ENCODE results near the gene KDM8.

The KDM8 gene

DNA sequence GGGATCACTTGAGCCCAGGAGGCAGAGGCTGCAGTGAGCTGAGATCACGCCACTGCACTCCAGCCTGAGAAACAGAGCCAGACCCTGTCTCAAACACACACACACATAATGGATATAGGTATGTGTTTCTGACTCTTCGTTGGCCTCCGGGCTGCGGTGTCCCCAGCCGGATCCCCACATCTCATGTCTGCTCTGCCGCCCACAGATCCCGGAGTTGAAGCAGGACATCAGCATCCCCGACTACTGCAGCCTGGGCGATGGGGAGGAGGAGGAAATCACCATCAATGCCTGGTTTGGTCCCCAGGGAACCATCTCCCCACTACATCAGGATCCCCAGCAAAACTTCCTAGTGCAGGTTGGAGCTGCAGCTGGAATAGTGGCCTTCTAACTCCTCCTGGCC, 15.4 kb downstream of the KDM8 start:
- Histone ChIP-seq H3K4me3 (ENCODE audit: low read length) (no peak overlapping the region), H3K27ac (ENCODE audit: low read length) (no peak overlapping the region), H3K27me3 (ENCODE audit: control insufficient read depth, insufficient read depth, low read length) (no peaks in the 10 kb centered on the region), H3K36me3 (ENCODE audit: control insufficient read depth, low read depth, low read length) (peaks cover 10% of the 10 kb centered on the region), H3K4me1 (ENCODE audit: control insufficient read depth, low read depth, low read length) (no peaks in the 10 kb centered on the region), H3K9me3 (ENCODE audit: control insufficient read depth, low read depth, low read length) (no peaks in the 10 kb centered on the region), H3K9ac (ENCODE audit: low read length) (no peak overlapping the region)

- Histone ChIP-seq H3K36me3 (ENCODE audit: control insufficient read depth, low read depth, low read length) (peaks cover 10% of the 10 kb centered on the region), H3K4me1 (ENCODE audit: control insufficient read depth, low read depth, low read length) (no peaks in the 10 kb centered on the region), H3K4me3 (ENCODE audit: low read length) (no peak overlapping the region), H3K9me3 (ENCODE audit: control insufficient read depth, low read depth, low read length) (no peaks in the 10 kb centered on the region), H3K27me3 (ENCODE audit: control insufficient read depth, insufficient read depth, low read length) (no peaks in the 10 kb centered on the region), H3K9ac (ENCODE audit: low read length) (no peak overlapping the region), H3K27ac (ENCODE audit: low read length) (no peak overlapping the region)
These were observed 15.8 kb downstream of the KDM8 start for GRCh38 chr16:27219161-27219560.

DNA sequence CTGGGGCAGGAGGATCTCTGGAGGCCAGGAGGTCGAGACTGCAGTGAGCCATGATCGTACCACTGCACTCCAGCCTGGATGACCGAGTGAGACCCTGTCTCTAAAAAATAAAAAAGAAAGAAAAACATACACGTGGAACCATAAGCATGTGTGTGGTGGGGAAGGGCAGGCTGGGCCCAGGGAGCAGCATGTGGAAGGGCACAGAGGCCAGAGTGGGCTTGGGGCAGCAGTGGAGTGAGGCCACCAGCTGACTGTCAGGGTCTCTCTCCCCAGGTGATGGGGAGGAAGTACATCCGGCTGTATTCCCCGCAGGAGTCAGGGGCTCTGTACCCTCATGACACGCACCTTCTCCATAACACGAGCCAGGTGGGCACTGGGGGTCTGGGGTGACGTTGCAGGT, 16.8 kb downstream of the KDM8 start:
- H3K27me3 ChIP-seq (ENCODE audit: control insufficient read depth, insufficient read depth, low read length), result no peaks in the 10 kb centered on the region
- H3K9ac ChIP-seq (ENCODE audit: low read length), result no peak overlapping the region
- H3K36me3 ChIP-seq (ENCODE audit: control insufficient read depth, low read depth, low read length), result peaks cover 7% of the 10 kb centered on the region
- no peak overlapping the region for H3K27ac ChIP-seq (ENCODE audit: low read length)
- no peaks in the 10 kb centered on the region for H3K9me3 ChIP-seq (ENCODE audit: control insufficient read depth, low read depth, low read length)
- H3K4me3 ChIP-seq (ENCODE audit: low read length), result no peak overlapping the region
- no peaks in the 10 kb centered on the region for H3K4me1 ChIP-seq (ENCODE audit: control insufficient read depth, low read depth, low read length)

DNA sequence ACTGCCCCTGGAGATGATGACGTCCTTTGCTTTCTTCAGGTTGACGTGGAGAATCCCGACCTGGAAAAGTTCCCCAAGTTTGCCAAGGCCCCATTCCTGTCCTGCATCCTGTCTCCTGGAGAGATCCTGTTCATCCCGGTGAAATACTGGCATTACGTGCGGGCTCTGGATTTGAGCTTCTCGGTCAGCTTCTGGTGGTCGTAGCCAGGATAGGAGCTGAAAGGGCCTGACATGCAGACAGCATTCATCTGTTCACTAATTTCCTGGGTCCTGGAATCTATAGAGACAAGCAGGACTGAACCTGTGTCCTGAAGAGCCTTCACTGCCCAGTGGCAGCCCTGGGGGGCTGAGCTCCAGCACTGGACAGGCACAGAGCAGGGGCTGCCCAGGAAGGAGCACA, 17.2 kb downstream of the KDM8 start:
- H3K9ac ChIP-seq (ENCODE audit: low read length), result no peak overlapping the region
- H3K36me3 ChIP-seq (ENCODE audit: control insufficient read depth, low read depth, low read length), result peaks cover 7% of the 10 kb centered on the region
- no peaks in the 10 kb centered on the region for H3K9me3 ChIP-seq (ENCODE audit: control insufficient read depth, low read depth, low read length)
- H3K27ac ChIP-seq (ENCODE audit: low read length), result no peak overlapping the region
- H3K4me3 ChIP-seq (ENCODE audit: low read length), result no peak overlapping the region
- H3K4me1 ChIP-seq (ENCODE audit: control insufficient read depth, low read depth, low read length), result no peaks in the 10 kb centered on the region
- H3K27me3 ChIP-seq (ENCODE audit: control insufficient read depth, insufficient read depth, low read length), result no peaks in the 10 kb centered on the region

- no peak overlapping the region for H3K27ac ChIP-seq (ENCODE audit: low read length)
- no peaks in the 10 kb centered on the region for H3K9me3 ChIP-seq (ENCODE audit: control insufficient read depth, low read depth, low read length)
- no peak overlapping the region for H3K4me3 ChIP-seq (ENCODE audit: low read length)
- H3K36me3 ChIP-seq (ENCODE audit: control insufficient read depth, low read depth, low read length), result peaks cover 7% of the 10 kb centered on the region
- no peak overlapping the region for H3K9ac ChIP-seq (ENCODE audit: low read length)
- no peaks in the 10 kb centered on the region for H3K27me3 ChIP-seq (ENCODE audit: control insufficient read depth, insufficient read depth, low read length)
- H3K4me1 ChIP-seq (ENCODE audit: control insufficient read depth, low read depth, low read length), result no peaks in the 10 kb centered on the region
These were observed 17.7 kb downstream of the KDM8 start for GRCh38 chr16:27220991-27221390.

- H3K9ac ChIP-seq (ENCODE audit: low read length), result no peak overlapping the region
- no peak overlapping the region for H3K27ac ChIP-seq (ENCODE audit: low read length)
- H3K36me3 ChIP-seq (ENCODE audit: control insufficient read depth, low read depth, low read length), result peaks cover 7% of the 10 kb centered on the region
- no peaks in the 10 kb centered on the region for H3K4me1 ChIP-seq (ENCODE audit: control insufficient read depth, low read depth, low read length)
- H3K9me3 ChIP-seq (ENCODE audit: control insufficient read depth, low read depth, low read length), result no peaks in the 10 kb centered on the region
- H3K4me3 ChIP-seq (ENCODE audit: low read length), result no peak overlapping the region
- H3K27me3 ChIP-seq (ENCODE audit: control insufficient read depth, insufficient read depth, low read length), result no peaks in the 10 kb centered on the region
These were observed 18.4 kb downstream of the KDM8 start for GRCh38 chr16:27221576-27222248.

DNA sequence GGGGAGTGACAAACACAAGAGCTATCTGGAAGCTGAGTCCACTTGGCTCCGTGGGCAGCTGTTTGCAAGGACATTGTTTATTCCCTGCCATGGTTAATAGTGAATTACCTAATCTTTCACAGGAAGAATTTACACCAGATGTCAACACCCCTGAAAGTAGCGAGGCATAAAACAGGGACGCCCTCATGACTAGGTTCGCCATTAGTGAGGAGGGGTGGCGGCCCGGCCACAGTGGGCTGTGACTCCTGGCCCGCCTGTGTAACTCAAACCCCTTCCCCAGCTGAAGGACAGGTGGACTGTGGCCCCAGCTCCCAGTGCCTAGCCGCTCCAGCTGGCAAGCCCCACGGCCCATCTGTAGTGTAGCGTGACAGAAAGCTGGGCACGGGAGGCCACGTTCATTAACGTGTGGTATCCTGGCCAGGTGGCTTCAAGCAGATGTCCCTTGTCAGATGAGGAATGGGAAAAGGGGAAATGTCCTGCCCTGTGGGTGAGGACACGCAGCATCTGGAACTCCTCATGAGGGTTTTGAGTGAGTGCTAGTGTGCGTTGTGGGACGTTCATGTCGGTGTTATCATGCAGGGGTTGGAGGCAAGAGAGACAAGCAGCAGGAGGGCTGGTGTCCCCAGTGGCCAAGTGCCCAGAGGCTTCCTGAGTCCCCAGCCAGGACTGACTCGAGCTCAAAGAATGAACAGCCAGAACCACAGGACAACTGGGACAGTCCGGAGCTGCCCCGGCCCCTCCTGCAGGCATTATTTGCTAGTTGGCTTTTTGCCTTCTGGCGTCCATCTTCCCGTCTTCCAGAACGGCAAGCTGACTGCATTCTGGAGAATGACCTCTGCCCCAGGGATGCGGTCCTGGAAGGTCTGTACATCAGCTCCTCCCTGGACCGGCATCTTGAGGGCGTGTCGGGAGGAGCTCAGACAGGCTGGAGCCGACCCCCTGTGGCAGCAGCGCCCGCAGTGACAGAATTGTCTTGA, 19.2 kb downstream of the KDM8 start:
- H3K36me3 ChIP-seq (ENCODE audit: control insufficient read depth, low read depth, low read length), result peaks cover 7% of the 10 kb centered on the region
- H3K4me1 ChIP-seq (ENCODE audit: control insufficient read depth, low read depth, low read length), result no peaks in the 10 kb centered on the region
- no peaks in the 10 kb centered on the region for H3K9me3 ChIP-seq (ENCODE audit: control insufficient read depth, low read depth, low read length)
- H3K9ac ChIP-seq (ENCODE audit: low read length), result no peak overlapping the region
- no peak overlapping the region for H3K27ac ChIP-seq (ENCODE audit: low read length)
- H3K4me3 ChIP-seq (ENCODE audit: low read length), result no peak overlapping the region
- no peaks in the 10 kb centered on the region for H3K27me3 ChIP-seq (ENCODE audit: control insufficient read depth, insufficient read depth, low read length)

GRCh38 chr16:27223226-27223610, 19.9 kb downstream of the KDM8 start:
- Histone ChIP-seq H3K27me3 (ENCODE audit: control insufficient read depth, insufficient read depth, low read length) (no peaks in the 10 kb centered on the region), H3K27ac (ENCODE audit: low read length) (no peak overlapping the region), H3K36me3 (ENCODE audit: control insufficient read depth, low read depth, low read length) (peaks cover 7% of the 10 kb centered on the region), H3K4me3 (ENCODE audit: low read length) (no peak overlapping the region), H3K9ac (ENCODE audit: low read length) (no peak overlapping the region), H3K9me3 (ENCODE audit: control insufficient read depth, low read depth, low read length) (no peaks in the 10 kb centered on the region), H3K4me1 (ENCODE audit: control insufficient read depth, low read depth, low read length) (no peaks in the 10 kb centered on the region)

- Histone ChIP-seq H3K36me3 (ENCODE audit: control insufficient read depth, low read depth, low read length) (peaks cover 7% of the 10 kb centered on the region), H3K27me3 (ENCODE audit: control insufficient read depth, insufficient read depth, low read length) (no peaks in the 10 kb centered on the region), H3K27ac (ENCODE audit: low read length) (no peak overlapping the region), H3K9ac (ENCODE audit: low read length) (no peak overlapping the region), H3K4me1 (ENCODE audit: control insufficient read depth, low read depth, low read length) (no peaks in the 10 kb centered on the region), H3K9me3 (ENCODE audit: control insufficient read depth, low read depth, low read length) (no peaks in the 10 kb centered on the region), H3K4me3 (ENCODE audit: low read length) (no peak overlapping the region)
These were observed 20.4 kb downstream of the KDM8 start for GRCh38 chr16:27223701-27224100.

DNA sequence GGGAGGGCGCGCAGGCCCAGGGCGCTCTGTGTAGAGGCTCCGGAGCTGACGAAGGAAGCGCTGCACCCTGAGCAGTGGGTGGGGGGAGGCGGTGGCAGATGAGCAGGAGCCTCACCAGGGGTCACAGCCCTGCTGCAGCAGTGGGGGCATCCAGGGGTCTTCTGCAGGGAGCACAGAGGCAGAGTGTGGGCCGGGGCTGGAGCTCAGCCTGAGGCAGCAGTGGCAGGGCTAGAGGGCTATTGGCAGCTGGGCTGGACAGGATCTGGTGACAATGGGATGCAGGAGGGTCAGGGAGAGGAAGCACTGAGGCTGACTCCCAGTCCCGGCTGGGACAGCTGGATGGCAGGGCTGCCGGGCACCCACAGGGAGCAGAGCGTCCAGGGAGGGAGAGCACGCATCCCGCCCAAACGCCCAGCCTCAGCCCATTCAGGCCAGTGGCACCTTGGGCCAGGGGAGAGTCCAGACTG, 21.0 kb downstream of the KDM8 start:
- Histone ChIP-seq H3K27me3 (ENCODE audit: control insufficient read depth, insufficient read depth, low read length) (no peaks in the 10 kb centered on the region), H3K9ac (ENCODE audit: low read length) (no peak overlapping the region), H3K4me1 (ENCODE audit: control insufficient read depth, low read depth, low read length) (no peaks in the 10 kb centered on the region), H3K9me3 (ENCODE audit: control insufficient read depth, low read depth, low read length) (no peaks in the 10 kb centered on the region), H3K27ac (ENCODE audit: low read length) (no peak overlapping the region), H3K4me3 (ENCODE audit: low read length) (no peak overlapping the region), H3K36me3 (ENCODE audit: control insufficient read depth, low read depth, low read length) (peaks cover 6% of the 10 kb centered on the region)

GRCh38 chr16:27224741-27225300, 21.5 kb downstream of the KDM8 start:
- Histone ChIP-seq H3K9me3 (ENCODE audit: control insufficient read depth, low read depth, low read length) (no peaks in the 10 kb centered on the region), H3K27me3 (ENCODE audit: control insufficient read depth, insufficient read depth, low read length) (no peaks in the 10 kb centered on the region), H3K4me3 (ENCODE audit: low read length) (no peak overlapping the region), H3K27ac (ENCODE audit: low read length) (no peak overlapping the region), H3K4me1 (ENCODE audit: control insufficient read depth, low read depth, low read length) (no peaks in the 10 kb centered on the region), H3K36me3 (ENCODE audit: control insufficient read depth, low read depth, low read length) (peaks cover under 1% of the 10 kb centered on the region), H3K9ac (ENCODE audit: low read length) (no peak overlapping the region)

Data from iPS-18a (cell line).